ENCODE data around the gene PTGER4. TPM values are rescaled to one million over a fixed set of nuclear protein-coding genes. Genes with fewer than 3 reads are reported as not detected.

PTGER4 gene
- total and polyA plus RNA-seq, 2 of the 8 experiments (the other 6 are each of a cell fraction or from before 2014, with no cell fraction given) = 0.76 to 1.2 TPM

- no peak overlapping the region for H2AK5ac ChIP-seq (ENCODE audit: low read depth, low read length)
- H3K4me3 ChIP-seq (ENCODE audit: extremely low read depth in 1 of 4, insufficient read depth in 2 of 4, low read depth in 3 of 4, low read length in 4 of 4) = no peak overlapping the region
- H2BK5ac ChIP-seq (ENCODE audit: low read depth, low read length) = no peak overlapping the region
- H3K9me3 ChIP-seq (ENCODE audit: insufficient read depth in 2 of 2, low read depth in 1 of 2, low read length in 1 of 2) = no peaks in the 10 kb centered on the region
- H3K27me3 ChIP-seq (replicated peaks in 1 of 4; ENCODE audit: control insufficient read depth in 3 of 4, extremely low read depth in 1 of 4, insufficient read depth in 3 of 4, low read length in 3 of 4) = no peaks in the 10 kb centered on the region
- H3K4ac ChIP-seq (replicated peaks; ENCODE audit: insufficient read length, low read depth, low read length) = no peak overlapping the region
- no peak overlapping the region for H3K23ac ChIP-seq (ENCODE audit: insufficient read length)
- H2BK20ac ChIP-seq (ENCODE audit: low read length) = no peak overlapping the region
- DNase-seq (ENCODE audit: low read depth in 1 of 2, low spot score in 2 of 2) (no peak), FAIRE-seq (no peak)
- H2BK15ac ChIP-seq (ENCODE audit: low read length) = no peak overlapping the region
- no peaks in the 10 kb centered on the region; the same call in 1 of the 2 replicates for H3K23me2 ChIP-seq (ENCODE audit: low read depth, low read length)
- no peaks in the 10 kb centered on the region for H3K4me1 ChIP-seq (replicated peaks in 1 of 4; ENCODE audit: control insufficient read depth in 3 of 4, insufficient read depth in 4 of 4, low read length in 3 of 4)
- no peak for TF ChIP-seq YY1 (IDR thresholded peaks at IDR 0.05; ENCODE audit: low read depth, low read length)
- TF ChIP-seq MAX (IDR thresholded peaks at IDR 0.05) = no peak
- no peak for TF ChIP-seq JUN (IDR thresholded peaks at IDR 0.05; ENCODE audit: low read depth, low read length)
- no peak for TF ChIP-seq SP4 (IDR thresholded peaks at IDR 0.05; ENCODE audit: low read length)
- TF ChIP-seq EGR1 (IDR thresholded peaks at IDR 0.05; ENCODE audit: borderline replicate concordance, low read depth, low read length) = no peak
- no peak for TF ChIP-seq SIX5 (IDR thresholded peaks at IDR 0.05; ENCODE audit: low read depth, low read length)
- TF ChIP-seq SRF (IDR thresholded peaks at IDR 0.05; ENCODE audit: low read depth, low read length) = no peak
- no peak for TF ChIP-seq TCF12 (IDR thresholded peaks at IDR 0.05; ENCODE audit: low read depth, low read length)
- no peak for TF ChIP-seq SP2 (IDR thresholded peaks at IDR 0.05; ENCODE audit: low read length)
- TF ChIP-seq NANOG (IDR thresholded peaks at IDR 0.05; ENCODE audit: insufficient read depth, low read depth, low read length, poor library complexity, severe bottlenecking) = no peak
- no peak for TF ChIP-seq SUZ12 (IDR thresholded peaks at IDR 0.05; ENCODE audit: low read length)
- TF ChIP-seq CTBP2 (IDR thresholded peaks at IDR 0.05; ENCODE audit: borderline replicate concordance, insufficient read depth, insufficient read length, low read length) = no peak
- TF ChIP-seq ASH2L (IDR thresholded peaks at IDR 0.05; ENCODE audit: low read length) = no peak
- TF ChIP-seq SP1 (IDR thresholded peaks at IDR 0.05; ENCODE audit: low read depth, low read length) = no peak
- H2BK12ac ChIP-seq (ENCODE audit: low read depth, low read length) = no peak overlapping the region
- no peak overlapping the region for H4K91ac ChIP-seq (replicated peaks; ENCODE audit: insufficient read length, low read length)
- H2AFZ ChIP-seq (ENCODE audit: low read length) = no peak overlapping the region
- no peak overlapping the region for H4K5ac ChIP-seq (ENCODE audit: insufficient read length, low read depth, low read length)
- no peaks in the 10 kb centered on the region for H3K79me2 ChIP-seq (ENCODE audit: control insufficient read depth in 1 of 2, insufficient read depth in 2 of 2, low read length in 2 of 2)
- no peak overlapping the region for H3K4me2 ChIP-seq (ENCODE audit: insufficient read depth in 1 of 2, low read depth in 2 of 2, low read length in 2 of 2)
- H2BK120ac ChIP-seq (replicated peaks; ENCODE audit: low read depth, low read length) = no peak overlapping the region
- H3K9ac ChIP-seq (replicated peaks in 1 of 4; ENCODE audit: extremely low read depth in 1 of 4, low read depth in 3 of 4, low read length in 3 of 4) = no peak overlapping the region
- no peak overlapping the region for H3K14ac ChIP-seq (ENCODE audit: insufficient read length)
- 88% methylated on average over 4 of the region's 4 CpGs; no CpG with 5 or more reads in 1 of the 2 experiments for WGBS, 2 experiments (ENCODE audit: extremely low coverage in 1 of 2, insufficient coverage in 1 of 2, insufficient read length in 1 of 2, insufficient replicate concordance in 2 of 2, low coverage in 1 of 2, low lambda C conversion rate in 2 of 2, missing lambda C conversion rate in 1 of 2)
- ChIA-PET POLR2A (ENCODE audit: partially characterized antibody) (interaction anchor here (0.7 kb wide), 1 partner anchor 144 kb away, joined by 3 read pairs; no protein-coding TSS in a partner anchor), CTCF (ENCODE audit: partially characterized antibody) (no interaction called here)
- no peak overlapping the region for H3K18ac ChIP-seq (ENCODE audit: extremely low read depth, low read length)
- H3K79me1 ChIP-seq (ENCODE audit: low read depth, low read length) = no peaks in the 10 kb centered on the region
- H3K27ac ChIP-seq (ENCODE audit: low read depth, low read length) = no peak overlapping the region
- no peaks in the 10 kb centered on the region for H3K36me3 ChIP-seq (ENCODE audit: control insufficient read depth in 2 of 4, insufficient read depth in 4 of 4, low read length in 3 of 4)
- no peak overlapping the region for H3K56ac ChIP-seq (replicated peaks; ENCODE audit: insufficient read length, low read depth, low read length)
- H4K8ac ChIP-seq (ENCODE audit: extremely low read depth, insufficient read depth, low read length) = no peak overlapping the region
- H4K20me1 ChIP-seq (replicated peaks in 1 of 2; ENCODE audit: control insufficient read depth in 1 of 2, insufficient read depth in 2 of 2, low read length in 2 of 2) = no peaks in the 10 kb centered on the region
Observed at GRCh38 chr5:40654377-40654991, 25.2 kb upstream of the PTGER4 start.
